Subcutaneous adipose tissue (tissue), 4 donors: Measurements from ENCODE around the gene TMPRSS2. TPM values are rescaled to one million over a fixed set of nuclear protein-coding genes. Genes with fewer than 3 reads are reported as not detected.

Experiments
- CTCF ChIP-seq: fragments of 450-650 bp; IDR thresholded peaks from one replicate; pipeline ENCODE4 v1.5.1; 2016; ENCODE audit warnings: low read depth, mild to moderate bottlenecking, control low read depth, antibody characterized with exemption, moderate library complexity
- total RNA-seq, 4 donors: library from RNA; depleted of rRNA; stranded (reverse); fragments of >200 nt; gene quantifications; one replicate each; pipeline ENCODE4 v1.1.0, GENCODE V29; 2016

TMPRSS2 gene
- total RNA-seq, 4 donors from 2014 or later, result 0.19 to 1.5 TPM; not detected in 2

- TF ChIP-seq CTCF, result no peak
Observed at GRCh38 chr21:41459884-41460534, 47.9 kb downstream of the TMPRSS2 start.

- no peak for TF ChIP-seq CTCF
Observed at GRCh38 chr21:41458559-41458958, 49.4 kb downstream of the TMPRSS2 start.

GRCh38 chr21:41458121-41458520 is 49.8 kb downstream of the TMPRSS2 start:
- TF ChIP-seq CTCF, result no peak

- TF ChIP-seq CTCF, result no peak
Observed at GRCh38 chr21:41453761-41454160, 54.2 kb downstream of the TMPRSS2 start.

- TF ChIP-seq CTCF, result no peak
Observed at GRCh38 chr21:41453198-41453597, 54.8 kb downstream of the TMPRSS2 start.

- TF ChIP-seq CTCF, result no peak
Observed at GRCh38 chr21:41451753-41452676, 55.9 kb downstream of the TMPRSS2 start.

- TF ChIP-seq CTCF, result no peak
Observed at GRCh38 chr21:41449613-41450012, 58.3 kb downstream of the TMPRSS2 start.
